Stimulated activated CD8-positive, alpha-beta memory T cell treated with anti-CD3 and anti-CD28 coated beads, Interleukin-7, amount 100 ng/mL, for 24 hours (primary cell): Measurements from ENCODE around the gene ADCY5.

Experiments used
- DNase-seq: peaks from one replicate; pipeline ENCODE4 v3.0.0-alpha.2; 2020; ENCODE audit warnings: low read depth

Gene ADCY5

GRCh38 chr3:123326531-123326930, 122.4 kb downstream of the ADCY5 start:
- no peak for DNase-seq

DNA sequence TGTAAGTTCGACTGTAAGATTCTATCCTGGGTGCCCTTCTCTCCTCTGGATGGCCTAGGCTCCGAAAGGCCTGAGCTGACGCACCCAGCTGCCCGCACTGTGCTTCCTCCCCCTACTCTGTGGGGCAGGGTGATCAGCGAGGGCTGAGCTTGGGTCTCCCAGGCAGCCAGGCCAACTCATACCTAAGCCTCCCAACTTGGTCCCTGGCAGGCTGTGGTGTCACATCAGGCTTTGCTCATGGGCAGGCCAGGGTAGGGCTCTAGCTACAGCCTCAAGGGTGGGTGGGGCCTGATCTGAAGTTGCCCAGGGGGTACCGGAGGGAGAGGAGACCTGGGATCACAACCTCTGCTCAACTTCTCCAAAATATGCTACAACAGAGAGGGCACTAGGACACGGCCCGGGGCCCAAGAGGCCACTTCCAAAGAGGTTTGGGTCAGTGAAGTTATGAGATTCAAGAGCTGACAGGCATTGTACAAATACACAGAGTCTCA, 123.1 kb downstream of the ADCY5 start:
- DNase-seq = no peak

- no peak for DNase-seq
Observed at GRCh38 chr3:123324880-123325765, 123.8 kb downstream of the ADCY5 start.

- DNase-seq = no peak
Observed at GRCh38 chr3:123323781-123324180, 125.1 kb downstream of the ADCY5 start.

GRCh38 chr3:123322866-123323265, 126.0 kb downstream of the ADCY5 start:
- DNase-seq = no peak

- DNase-seq = no peak
Observed at GRCh38 chr3:123321806-123322205, 127.1 kb downstream of the ADCY5 start.

DNA sequence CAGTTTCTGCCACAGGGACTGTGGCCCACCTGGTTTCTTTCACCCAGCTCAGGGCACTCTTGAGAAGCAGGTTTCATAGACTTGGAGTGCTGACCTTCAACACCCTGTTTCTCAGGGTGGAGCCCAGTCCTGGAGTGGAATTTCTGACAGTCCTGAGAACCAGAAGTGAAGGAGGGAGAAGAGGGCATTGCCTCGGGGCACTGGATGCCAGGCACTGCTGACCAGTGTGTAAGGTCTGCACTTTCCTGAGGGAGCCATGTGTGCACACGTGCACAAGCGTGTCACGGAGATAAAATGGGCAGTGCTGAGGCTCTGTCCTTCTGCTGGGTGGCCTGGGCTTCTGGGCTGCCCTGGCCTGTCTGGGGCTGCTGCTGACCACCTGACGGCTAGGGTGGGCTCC, 128.7 kb downstream of the ADCY5 start:
- DNase-seq = no peak

- no peak for DNase-seq
Observed at GRCh38 chr3:123319760-123320159, 129.1 kb downstream of the ADCY5 start.

GRCh38 chr3:123318374-123318773, 130.5 kb downstream of the ADCY5 start:
- DNase-seq = no peak

DNA sequence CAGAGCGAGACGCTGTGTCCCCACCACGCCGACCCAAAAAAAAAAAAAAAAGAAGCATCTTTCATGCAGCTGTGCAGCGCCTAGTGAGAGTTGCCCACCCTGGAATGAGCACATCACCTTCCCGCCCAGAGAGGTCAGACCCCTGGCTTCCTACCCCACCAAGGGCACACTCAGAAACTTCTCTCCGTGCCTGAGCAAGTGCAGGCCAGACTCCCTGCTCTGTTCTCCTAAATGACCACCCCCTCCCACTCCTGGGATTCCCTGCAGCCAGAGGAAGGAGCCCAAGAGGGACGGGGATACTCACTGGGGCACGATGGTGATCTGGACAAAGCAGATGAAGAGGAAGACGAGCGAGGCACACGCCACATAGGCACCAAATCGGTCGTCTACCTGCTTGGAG, 131.2 kb downstream of the ADCY5 start:
- no peak for DNase-seq

GRCh38 chr3:123315271-123315595, 133.7 kb downstream of the ADCY5 start:
- DNase-seq = no peak

- no peak for DNase-seq
Observed at GRCh38 chr3:123314359-123315270, 134.3 kb downstream of the ADCY5 start.

DNA sequence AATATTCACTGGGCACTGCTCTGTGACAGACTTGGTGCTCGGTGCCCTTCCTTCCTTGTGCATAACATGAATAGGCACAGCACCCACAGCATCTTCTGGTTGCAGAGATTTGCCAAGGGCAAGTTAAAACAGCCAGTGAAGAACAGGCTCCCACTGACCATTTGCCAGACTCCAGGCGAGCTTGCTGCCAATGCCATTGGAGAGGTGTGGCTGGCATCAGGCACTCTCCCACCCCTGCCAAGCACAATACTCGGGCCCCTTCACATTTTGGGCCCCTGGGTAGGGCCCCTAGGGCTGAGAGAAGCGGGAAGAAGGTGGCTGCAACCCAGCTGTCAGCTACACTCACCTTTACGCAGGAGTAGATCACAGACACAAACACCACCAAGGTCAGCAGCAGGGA, 135.0 kb downstream of the ADCY5 start:
- no peak for DNase-seq

GRCh38 chr3:123312331-123313265, 136.3 kb downstream of the ADCY5 start:
- no peak for DNase-seq

GRCh38 chr3:123311201-123311600, 137.7 kb downstream of the ADCY5 start:
- DNase-seq = no peak

GRCh38 chr3:123310741-123311140, 138.1 kb downstream of the ADCY5 start:
- no peak for DNase-seq

DNA sequence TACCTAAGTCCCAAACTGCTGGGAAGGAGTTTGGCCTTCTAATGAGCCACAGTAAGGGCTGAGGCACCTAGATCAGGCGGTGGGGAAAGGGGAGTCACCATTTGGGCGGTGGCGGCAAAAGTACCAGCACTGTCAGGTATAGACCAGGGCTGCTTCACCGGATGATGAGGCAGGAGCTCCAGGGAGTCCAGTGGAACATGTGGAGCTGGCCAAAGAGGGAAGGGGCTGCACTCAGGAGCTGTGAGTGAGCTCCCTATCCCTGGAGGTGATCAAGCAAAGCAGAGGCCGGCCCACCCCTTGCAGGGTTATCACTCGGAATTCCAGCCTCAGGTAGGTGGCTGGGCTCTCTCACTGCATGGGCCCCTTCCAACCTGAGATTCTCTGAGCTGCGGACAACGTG, 138.7 kb downstream of the ADCY5 start:
- no peak for DNase-seq

DNA sequence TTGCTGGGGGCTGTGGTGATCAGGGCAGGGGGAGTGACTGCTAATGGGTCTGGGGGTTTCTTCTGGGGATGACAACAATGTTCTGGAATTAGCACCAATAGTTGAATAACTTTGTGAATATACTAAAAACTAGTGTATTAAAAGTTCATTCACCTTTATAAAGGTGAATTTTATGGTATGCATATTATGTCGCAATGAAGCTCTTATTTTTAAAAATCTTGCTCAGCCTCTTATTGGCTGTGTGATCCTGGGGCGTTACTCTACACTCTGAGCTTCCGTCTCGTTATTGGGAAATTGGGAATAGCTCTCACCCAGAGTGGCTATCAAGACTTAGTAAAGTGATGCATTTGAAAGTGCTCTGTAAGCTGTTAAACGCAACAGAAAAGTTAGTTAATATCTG, 141.8 kb downstream of the ADCY5 start:
- no peak for DNase-seq

GRCh38 chr3:123305192-123305591, 143.7 kb downstream of the ADCY5 start:
- DNase-seq = no peak

DNA sequence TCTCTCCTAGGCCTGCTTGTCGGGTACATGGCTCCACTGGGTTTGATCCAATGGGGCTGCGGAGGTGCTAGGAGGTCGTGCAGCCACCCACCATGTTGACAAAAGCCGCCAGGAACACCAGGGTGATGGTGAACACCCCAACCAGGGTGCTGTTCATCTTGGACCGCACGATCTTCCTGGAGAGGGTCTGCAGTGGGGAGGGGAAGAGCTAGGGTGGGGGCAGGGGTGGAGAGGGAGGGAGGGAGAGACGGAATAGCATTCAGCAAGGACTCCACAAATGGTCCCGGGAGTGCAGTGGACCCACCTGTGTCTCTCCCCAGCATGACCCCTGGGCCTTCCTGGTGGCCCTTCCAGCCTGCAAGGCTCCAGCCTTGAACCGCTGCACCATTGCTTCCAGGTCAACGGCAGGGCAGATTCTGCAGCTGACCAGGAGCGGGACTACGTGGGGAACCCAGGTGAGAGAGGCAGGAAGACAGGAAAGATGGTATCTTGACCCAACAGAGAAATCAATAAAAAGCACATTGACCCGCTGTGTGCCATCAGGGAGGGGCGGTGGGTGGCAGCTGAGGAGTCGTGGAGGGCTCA, 144.8 kb downstream of the ADCY5 start:
- no peak for DNase-seq

DNA sequence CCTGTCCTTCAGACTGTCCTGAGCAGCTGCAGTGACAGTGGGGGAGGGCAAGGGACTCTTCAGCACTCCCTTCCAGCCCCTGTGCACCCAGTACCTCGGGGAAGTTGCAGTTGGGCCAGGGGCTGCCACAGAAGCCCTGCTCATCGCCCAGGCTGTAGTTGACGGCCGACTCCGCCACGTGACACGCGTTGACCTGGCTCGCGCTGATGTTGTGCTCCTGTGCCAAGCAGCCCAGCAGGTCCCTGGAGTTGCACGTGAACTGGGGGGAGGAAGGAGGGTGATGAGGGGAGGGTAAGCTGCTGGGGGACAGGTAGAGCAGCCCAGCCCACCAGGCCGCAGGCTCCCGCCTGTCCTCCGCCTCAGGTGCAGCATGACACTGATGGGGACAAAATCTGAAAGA, 145.9 kb downstream of the ADCY5 start:
- no peak for DNase-seq
